Activated T-cell treated with anti-CD3 and anti-CD28 coated beads for 48 hours (primary cell): ENCODE measurements around the gene SLC4A8.
"Not testable (repeated sequence)": the region's sequence is repeated elsewhere in the genome, so short reads cannot be mapped to it uniquely, and the experiment has no call there.

ENCODE experiments used
- DNase-seq: peaks from one replicate; pipeline ENCODE4 v3.0.0-alpha.2; 2020; ENCODE audit warnings: low read depth

Gene SLC4A8

GRCh38 chr12:51429700-51430099, 5.1 kb downstream of the SLC4A8 start:
- no peak for DNase-seq

GRCh38 chr12:51430196-51430895, 5.7 kb downstream of the SLC4A8 start:
- DNase-seq: no peak

GRCh38 chr12:51432921-51433320, 8.3 kb downstream of the SLC4A8 start:
- DNase-seq: no peak

GRCh38 chr12:51434305-51434704, 9.7 kb downstream of the SLC4A8 start:
- no peak for DNase-seq

GRCh38 chr12:51437431-51437830, 12.8 kb downstream of the SLC4A8 start:
- DNase-seq: no peak

GRCh38 chr12:51439330-51439729, 14.7 kb downstream of the SLC4A8 start:
- DNase-seq: no peak

- no peak for DNase-seq
Observed at GRCh38 chr12:51441583-51441982, 17.0 kb downstream of the SLC4A8 start.

GRCh38 chr12:51442324-51442723, 17.7 kb downstream of the SLC4A8 start:
- no peak for DNase-seq

- no peak for DNase-seq
Observed at GRCh38 chr12:51443573-51443972, 18.9 kb downstream of the SLC4A8 start.

- DNase-seq: no peak
Observed at GRCh38 chr12:51448618-51449256, 24.1 kb downstream of the SLC4A8 start.

GRCh38 chr12:51449580-51450246, 25.1 kb downstream of the SLC4A8 start:
- DNase-seq: no peak

GRCh38 chr12:51450333-51450732, 25.7 kb downstream of the SLC4A8 start:
- DNase-seq: no peak

- no peak for DNase-seq
Observed at GRCh38 chr12:51450806-51451205, 26.2 kb downstream of the SLC4A8 start.

- not testable (repeated sequence) for DNase-seq
Observed at GRCh38 chr12:51454016-51454415, 29.4 kb downstream of the SLC4A8 start.

GRCh38 chr12:51455050-51455449, 30.4 kb downstream of the SLC4A8 start:
- not testable (repeated sequence) for DNase-seq

- no peak for DNase-seq
Observed at GRCh38 chr12:51458635-51459034, 34.0 kb downstream of the SLC4A8 start.

GRCh38 chr12:51460519-51460918, 35.9 kb downstream of the SLC4A8 start:
- DNase-seq: no peak

- DNase-seq: no peak
Observed at GRCh38 chr12:51465491-51465890, 40.9 kb downstream of the SLC4A8 start.

GRCh38 chr12:51470116-51470515, 45.5 kb downstream of the SLC4A8 start:
- no peak for DNase-seq

GRCh38 chr12:51471111-51471864, 46.7 kb downstream of the SLC4A8 start:
- DNase-seq: no peak

- DNase-seq: no peak
Observed at GRCh38 chr12:51472984-51473383, 48.4 kb downstream of the SLC4A8 start.

- DNase-seq: no peak
Observed at GRCh38 chr12:51473947-51474346, 49.3 kb downstream of the SLC4A8 start.

GRCh38 chr12:51475543-51475942, 50.9 kb downstream of the SLC4A8 start:
- DNase-seq: no peak
